ENCODE results near the gene PRADC1.

GRCh38 chr2:73217160-73217559 lies 15.9 kb downstream of the PRADC1 start:
- no peak for TF ChIP-seq POLR2A (IDR thresholded peaks at IDR 0.05)
- TF ChIP-seq CTCF (IDR thresholded peaks at IDR 0.05), result no peak

Data from thyroid gland (tissue), 4 donors.